Fibroblast of skin of right quadriceps (primary cell): Measurements from ENCODE around the gene IQCN.
A peak's percentile ranks its signal among the peaks of the same experiment; 100 is the strongest.
"Not testable (repeated sequence)": the region's sequence is repeated elsewhere in the genome, so short reads cannot be mapped to it uniquely, and the experiment has no call there.

Experiments
- DNase-seq: peaks from one replicate; pipeline ENCODE4 v3.0.0-alpha.2; 2013

The IQCN gene

GRCh38 chr19:18230941-18231734 is 43.1 kb downstream of the IQCN start:
- DNase-seq: no peak

- DNase-seq: no peak
Observed at GRCh38 chr19:18229915-18230314, 44.3 kb downstream of the IQCN start.

GRCh38 chr19:18229474-18229873 is 44.8 kb downstream of the IQCN start:
- no peak for DNase-seq

- DNase-seq: no peak
Observed at GRCh38 chr19:18227781-18228271, 46.4 kb downstream of the IQCN start.

DNA sequence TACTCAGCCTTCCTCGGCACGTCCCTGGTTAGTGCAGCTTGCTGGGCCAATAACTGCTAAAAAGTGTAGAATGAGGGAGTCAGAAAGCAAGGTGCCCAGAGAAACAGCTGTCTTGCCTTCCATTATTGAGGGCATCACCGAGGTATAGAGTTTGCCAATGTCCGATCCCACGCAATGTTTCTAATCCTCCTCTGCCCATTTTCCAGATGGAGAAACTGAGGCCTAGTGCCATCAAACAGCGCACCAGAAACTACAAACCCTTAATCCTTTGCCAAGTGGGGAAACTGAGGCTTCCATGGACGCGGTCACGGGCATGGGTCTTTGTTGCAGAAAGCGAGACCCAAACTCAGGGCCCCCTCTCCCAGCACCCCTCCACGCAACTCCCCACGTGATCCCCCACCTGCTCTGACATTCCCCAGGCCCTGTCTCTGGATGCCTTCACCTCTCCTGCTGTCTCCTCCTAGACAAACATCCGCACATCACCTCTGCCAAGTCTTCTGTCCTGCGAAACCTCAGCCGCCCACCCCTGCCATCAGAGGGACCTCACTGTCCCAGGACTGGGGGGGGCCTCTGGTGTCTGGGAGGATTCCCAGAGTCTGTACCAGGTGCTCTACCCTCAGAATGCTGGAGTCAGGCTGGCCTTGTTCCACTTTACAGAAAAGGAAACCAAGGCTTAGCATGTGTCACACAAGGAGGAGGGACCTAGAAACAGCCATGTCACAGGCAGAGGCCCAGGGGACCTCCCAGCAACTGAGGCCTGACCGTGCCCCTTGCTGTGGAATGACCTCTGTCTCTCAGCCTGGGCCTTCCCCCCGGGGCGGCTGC is 47.1 kb downstream of the IQCN start:
- no peak for DNase-seq

DNA sequence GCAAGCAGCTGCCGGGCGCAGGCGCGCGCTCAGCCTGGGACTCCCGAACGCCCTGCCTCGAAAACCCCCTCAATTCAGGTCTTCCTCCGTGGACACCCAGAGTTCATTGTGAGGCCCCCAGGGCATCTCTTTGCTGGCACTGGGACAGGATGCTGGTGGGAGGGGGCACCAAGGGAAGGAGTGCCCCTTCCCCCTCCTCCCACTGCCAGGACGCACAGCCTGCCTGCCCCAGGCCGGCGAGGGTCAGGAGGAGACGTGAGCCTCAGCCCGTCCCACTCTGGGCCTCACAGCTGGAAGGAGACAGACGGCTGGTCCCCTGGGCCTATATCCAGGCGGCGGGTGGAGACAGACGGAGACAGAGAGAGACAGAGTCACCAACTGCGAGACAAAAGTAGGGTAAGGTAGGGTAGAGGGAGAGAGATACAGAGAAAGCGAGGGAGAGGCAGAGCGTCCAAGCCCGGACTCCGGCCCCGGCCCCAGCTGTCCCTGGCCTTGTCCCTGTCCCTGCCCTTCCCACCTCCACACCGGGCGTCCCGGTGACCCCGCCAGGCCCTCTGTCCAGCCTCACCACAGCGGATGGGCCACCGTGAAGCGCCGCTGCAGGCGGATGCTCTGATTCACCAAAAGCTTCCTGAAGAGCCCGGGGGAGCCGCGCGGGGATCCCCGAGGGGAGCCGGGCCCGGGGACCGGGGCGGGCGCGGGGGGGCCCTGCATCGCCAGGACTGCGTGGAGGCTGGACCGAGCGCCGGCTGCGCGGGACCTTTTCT is 48.4 kb downstream of the IQCN start, which contains the start of gene PDE4C:
Gene PDE4C, minus strand, starts transcription at position 737 of the 767 bp plus-strand sequence. Its CDS starts 23 bp downstream, at position 714.
- DNase-seq: no peak

DNA sequence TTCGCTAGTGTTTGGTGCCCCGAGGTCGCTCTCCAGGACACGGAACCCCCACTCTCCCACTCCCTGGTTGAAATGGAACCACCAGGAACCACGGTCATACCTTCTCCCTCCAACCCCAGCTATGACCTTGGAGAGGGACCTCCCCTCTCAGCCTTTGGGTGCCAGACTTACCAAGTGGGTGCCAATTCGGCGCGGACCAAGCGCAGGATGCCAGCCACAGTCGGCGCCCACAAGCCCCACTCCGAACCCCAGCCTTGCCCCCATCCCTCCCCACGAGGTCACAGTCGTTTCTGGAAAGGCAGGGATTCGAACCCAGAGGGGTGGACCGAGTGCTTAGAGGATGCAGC is 48.9 kb downstream of the IQCN start:
- no peak for DNase-seq

DNA sequence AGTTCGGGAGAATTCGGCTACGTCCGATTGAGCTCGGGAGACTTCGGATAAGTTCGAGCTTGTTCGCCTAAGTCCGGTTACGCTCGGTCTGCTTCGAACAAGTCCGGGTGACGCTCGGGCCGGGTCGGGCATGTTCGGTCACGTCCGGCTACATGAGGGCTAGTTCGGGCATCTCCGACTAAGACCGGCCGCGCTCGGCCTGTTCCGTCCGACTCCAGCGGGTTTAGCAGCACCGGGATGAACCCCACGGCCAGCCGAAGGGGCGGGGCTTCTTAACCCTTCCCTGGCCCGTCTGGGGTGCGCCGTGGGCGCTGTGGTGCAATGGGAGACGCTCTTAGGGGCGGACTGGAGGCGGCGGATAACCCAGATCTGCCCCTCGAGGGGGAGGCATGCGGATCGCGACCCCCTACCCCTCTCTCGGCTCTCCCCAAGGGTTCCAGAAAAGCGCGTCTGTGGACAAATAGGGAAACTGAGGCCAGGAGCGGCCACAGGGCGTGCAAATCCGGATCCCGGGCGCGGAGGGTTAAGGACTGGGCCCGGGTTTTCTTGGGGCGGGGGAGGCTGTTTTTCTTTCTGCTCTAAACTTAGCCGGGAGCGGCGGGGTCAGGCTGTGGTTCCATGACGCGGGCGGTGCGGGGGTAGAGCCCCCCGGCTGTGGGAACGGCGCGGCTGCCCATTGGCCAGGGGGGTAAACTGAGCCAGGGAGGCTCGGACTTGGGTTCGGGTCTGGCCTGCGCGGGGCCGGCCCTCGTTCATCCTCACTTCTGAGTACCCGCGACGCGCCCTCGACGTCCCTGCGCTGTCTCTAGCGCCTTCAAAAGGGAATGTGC is 49.5 kb downstream of the IQCN start:
- peak; percentile 94 for DNase-seq

DNA sequence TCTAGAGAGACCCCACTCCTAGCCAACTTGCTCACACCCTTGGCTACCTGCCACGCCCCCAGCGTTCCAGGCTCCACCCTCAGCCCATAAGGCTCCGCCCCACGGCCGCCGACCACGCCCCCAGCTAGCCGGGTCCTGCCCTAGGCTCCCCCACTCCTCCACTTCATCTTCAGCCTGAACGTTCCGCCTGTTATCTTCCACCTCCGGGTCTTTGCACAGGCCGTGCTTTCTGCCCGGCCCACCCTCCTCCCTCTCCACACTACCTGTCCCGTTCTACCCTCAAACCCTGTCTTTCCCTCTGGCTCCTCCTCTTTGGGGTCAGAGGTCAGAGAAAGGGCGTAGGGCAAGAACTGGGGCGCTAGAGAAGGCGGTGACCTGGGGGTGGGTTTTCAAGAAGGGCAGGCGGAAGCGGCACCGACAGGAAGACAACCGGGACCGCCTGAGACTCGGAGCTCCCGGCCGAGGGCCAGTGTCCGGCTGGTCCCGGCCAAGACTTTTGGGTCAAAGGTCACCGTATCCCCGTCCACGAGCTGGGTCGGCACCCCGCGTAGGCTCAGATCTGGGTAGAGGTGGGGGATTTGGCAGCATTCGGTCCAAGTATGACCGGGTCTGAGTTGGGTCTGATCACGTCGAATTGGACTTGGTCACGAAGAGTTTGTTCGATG is 50.3 kb downstream of the IQCN start:
- DNase-seq: no peak

- no peak for DNase-seq
Observed at GRCh38 chr19:18221815-18222725, 52.2 kb downstream of the IQCN start.

DNA sequence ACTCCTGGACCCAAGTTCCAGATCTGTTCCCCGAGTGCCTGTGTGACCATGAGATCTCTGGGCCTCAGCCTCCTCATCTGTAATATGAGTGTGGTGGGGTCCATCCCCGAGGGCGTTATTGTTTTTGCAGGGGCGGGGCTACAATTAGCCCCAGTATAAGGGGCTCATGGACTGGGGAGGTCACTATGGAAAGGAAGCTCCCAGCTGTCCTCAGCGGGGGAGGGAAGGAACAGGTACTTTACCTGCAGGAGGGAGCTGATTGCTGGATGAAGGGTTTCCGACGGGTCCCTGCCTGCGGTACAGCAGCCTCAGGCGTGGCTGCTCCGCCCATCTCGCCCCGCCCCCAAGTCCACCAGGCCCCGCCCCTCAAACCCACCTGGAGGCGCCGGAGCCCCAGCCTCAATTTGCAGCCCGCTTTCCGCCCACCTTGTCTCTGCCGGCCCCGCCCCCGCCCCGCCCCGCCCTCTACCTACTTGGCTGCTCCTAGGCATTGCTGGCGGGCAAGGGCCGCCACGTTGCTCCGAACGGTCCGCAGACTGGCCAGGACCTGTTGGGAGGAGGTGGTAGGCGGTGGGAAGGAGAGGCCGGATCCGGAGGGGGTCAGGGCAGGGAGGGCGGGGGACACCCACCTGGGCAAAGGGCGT is 53.5 kb downstream of the IQCN start:
- DNase-seq: no peak

DNA sequence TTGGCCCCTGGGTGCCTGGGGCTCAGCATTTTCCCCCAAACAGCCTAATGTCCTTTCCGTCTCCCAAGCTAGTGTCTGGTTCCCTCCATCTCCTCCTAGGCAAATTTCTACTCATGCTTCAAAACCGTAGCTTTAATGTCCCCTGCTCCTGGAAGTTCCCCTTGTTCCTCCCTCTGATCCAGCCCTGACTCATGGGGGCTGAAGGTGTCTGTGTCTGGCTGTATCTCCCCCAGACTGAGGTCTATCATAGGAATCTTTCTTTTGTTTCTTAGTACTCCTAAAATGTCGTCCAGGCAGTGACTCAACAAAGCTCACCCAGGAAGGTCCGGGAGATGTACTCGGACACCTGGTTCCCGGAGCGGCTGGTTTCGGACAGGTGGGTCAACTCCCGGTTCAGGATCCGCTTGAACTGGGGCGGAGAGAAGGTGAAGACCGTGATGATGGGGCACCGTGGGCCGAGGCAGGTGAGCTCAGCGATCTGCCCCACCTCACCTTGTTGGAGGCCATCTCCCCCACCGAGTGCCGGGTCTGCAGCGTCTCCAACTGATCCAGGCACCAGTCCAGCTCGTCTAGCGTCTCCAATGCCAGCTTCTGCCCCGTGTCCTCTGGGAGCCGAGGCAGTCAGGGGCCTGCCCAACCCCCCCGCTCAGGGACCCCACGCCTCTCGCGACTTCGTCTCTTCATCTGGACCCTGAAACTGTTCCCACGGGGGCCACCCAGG is 54.2 kb downstream of the IQCN start:
- DNase-seq: no peak

GRCh38 chr19:18218600-18218999 is 55.7 kb downstream of the IQCN start:
- DNase-seq: no peak

- DNase-seq: no peak
Observed at GRCh38 chr19:18218159-18218558, 56.1 kb downstream of the IQCN start.

DNA sequence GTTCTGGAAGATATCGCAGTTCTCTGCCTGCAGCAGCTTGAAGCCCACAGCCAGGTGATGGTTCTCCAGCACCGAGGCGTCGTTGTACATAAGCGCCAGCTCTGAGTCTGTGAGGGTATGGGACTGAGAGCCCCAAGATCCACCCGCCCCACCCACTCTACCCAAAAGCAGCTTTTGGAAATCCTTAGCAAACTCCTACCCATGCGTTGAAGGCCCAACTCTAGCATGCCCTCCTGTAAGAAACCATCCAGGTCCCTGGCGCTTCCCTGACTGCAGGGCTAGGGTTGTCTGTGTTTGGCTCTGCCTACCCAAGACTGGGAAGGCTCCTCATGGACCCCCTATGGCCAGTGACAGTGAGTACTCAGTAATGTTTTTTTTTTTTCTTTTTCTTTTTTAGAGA is 57.5 kb downstream of the IQCN start:
- DNase-seq: no peak

GRCh38 chr19:18214779-18215433 is 59.3 kb downstream of the IQCN start:
- DNase-seq: no peak

DNA sequence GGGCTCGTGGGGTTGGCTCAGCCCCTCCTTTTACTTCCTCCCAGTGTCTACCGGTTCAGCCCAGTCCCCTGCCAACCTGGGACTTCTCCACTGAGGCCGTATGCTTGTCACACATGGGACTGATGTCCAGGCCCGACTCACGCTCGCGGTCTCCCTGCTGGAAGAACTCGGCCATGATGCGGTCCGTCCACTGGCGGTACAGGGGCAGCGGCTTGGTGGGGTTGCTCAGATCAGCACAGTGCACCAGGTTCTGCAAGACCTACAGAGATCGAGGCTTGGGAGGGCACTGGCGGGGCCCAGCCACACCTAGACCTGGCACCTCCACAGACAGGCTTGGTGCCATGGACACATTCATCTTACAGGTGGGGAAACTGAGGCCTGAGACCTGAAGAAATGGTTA is 62.6 kb downstream of the IQCN start:
- no peak for DNase-seq

GRCh38 chr19:18209912-18210311 is 64.3 kb downstream of the IQCN start:
- not testable (repeated sequence) for DNase-seq
